ENCODE data around the gene MYO1E.
"Not testable (repeated sequence)": the region's sequence is repeated elsewhere in the genome, so short reads cannot be mapped to it uniquely, and the experiment has no call there.

Gene MYO1E

DNA sequence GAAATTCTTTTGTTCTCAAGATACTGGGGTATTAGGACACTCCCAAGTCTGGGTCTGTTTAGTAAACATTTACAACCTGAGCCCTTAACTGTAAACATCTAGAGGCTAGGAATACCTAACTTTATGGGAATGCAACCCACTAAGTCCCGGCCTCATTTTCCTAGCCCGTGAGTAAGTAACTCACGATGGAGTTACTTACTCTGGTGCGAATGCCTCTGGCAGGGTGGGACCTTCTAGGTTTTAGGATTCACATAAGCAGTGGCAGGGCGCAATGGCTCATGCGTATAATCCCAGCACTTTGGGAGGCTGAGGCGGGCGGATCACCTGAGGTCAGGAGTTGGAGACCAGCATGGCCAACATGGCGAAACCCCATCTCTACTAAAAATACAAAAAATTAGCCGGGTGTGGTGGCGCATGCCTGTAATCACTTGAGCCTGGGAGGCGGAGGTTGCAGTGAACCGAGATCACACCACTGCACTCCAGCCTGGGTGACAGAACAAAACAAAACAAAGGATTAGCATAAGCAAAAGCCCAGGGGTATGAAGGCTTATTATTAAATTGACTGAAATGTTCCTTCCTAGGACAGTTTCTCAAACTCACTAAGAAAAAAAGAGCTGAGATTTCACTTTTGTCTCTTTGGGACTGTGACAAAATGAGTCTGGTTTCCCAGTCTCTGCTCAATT lies 14.7 kb upstream of the MYO1E start:
- not testable (repeated sequence) for DNase-seq (ENCODE audit: low read depth)

DNA sequence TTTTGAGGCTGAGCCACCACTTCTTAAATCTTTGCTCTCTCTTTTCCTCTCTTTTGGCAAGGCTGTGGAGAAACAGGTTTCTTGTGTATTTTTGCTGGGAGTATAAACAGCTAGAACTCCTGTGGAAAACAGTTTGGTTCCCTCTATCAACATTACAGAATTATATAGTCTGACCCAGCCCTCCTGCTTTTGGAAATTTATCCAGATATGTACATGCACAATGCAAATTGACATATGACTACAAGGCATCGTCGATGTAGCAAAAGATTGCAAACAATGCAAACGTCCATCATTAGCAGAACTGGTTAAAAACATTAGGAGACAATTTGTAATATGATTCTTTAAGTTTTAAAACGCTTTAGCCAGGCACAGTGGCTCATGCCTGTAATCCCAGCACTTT lies 12.5 kb upstream of the MYO1E start:
- DNase-seq (ENCODE audit: low read depth) = no peak

DNA sequence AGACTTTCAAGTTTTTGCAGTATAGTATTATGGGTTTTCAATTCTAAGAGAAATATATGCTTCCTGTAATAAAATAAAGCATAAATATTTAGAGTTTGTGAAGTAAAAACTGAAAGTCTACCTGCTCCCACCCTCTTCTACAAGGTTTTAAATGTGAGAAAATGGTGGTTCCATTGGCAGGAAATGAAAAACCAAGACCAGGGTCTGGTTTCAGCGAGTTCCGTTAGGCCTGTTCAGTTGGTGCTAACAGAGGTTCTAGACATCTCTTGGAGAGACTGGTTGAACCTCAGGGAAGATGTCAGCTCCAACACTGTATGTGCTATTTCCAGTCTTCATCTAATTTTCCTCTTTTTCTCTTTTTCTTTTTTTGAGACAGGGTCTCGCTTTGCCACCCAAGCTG lies 11.8 kb upstream of the MYO1E start:
- DNase-seq (ENCODE audit: low read depth) = no peak

DNA sequence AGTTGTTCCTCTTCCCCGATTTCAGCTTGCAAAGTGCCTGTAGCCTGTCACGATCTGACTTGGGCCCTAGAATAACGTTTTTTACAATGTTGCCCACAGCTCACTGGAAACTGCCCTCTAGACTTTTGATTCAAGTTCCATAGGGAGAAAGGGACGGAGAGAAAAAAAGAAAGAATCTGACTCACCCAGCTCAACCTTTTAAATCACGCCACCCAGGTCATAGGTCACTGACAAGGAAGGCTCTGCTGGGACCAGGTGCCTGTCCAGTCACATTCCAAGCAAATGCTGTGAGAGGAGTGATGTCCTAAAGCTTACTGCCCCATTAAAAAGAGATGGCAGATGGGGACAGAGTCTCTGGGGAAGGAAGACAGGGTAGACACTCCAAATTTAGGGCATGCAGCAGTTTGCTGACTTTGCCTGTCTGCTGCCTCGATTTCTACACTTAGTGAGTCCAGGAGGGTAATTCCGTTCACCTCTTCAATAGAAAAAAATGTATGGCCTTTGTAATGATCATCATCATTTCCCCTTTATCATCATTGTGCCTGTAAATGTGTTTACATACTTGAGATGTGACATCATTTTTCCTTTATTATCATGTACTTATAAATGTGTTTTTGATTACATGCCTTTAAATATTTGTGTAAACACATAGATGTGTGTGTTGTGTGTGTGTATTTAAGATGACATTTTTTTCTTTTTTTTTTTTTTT lies 8.4 kb upstream of the MYO1E start:
- no peak for DNase-seq (ENCODE audit: low read depth)

DNA sequence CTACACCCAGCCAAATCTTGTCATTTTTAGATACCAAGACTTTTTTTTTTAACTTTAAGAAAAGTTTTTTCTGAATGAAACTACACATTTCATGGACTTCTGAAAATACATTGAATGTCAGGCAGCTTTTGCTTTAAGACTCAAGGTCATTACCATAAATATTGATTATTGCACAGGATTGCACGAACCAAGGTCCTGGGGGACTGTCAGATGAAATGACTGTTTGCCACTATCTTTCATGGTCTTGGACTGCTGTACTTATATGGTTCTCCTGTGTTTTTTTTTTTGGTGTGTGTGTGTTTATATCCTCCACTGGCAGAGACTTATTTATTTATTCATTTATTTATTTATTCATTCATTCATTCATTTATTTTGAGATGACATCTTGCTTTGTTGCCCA lies 6.9 kb upstream of the MYO1E start:
- no peak for DNase-seq (ENCODE audit: low read depth)

DNA sequence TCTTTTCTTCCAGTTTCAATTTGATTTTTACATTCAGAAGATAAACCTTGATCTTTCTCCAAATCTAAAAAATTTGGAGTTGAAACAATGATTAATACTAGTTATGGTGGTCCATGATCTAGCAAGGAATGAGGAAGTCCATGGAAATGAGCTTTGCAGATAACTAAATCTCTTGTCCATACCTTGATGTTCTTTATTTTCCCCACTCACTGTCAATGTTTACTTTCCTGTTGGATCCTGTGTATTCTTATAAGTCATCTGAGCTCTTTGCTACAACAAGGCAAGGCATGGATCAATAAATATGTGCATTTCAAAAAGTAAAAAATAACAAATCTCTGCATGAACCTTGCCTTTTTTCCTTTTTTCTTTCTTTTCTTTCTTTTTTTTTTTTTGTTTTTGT lies 6.2 kb upstream of the MYO1E start:
- DNase-seq (ENCODE audit: low read depth) = no peak

DNA sequence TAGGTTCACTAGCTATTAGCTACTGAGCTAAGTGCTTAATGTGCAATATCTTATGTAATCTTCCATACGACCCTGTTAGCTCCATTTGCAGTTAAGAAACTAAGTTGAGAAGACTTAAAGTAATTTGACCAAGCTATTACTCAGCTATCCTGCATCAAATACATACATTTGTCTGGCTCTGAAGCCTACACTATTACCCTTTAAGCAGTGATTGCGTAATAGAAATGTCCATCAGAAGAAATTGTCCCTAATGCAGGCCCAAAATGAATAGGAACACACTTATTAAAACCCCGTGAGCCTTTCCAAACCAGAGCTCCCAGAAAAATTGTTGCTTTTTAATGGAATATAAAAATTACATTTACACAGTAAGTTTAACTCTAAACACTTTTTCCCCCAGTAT lies 5.3 kb upstream of the MYO1E start:
- DNase-seq (ENCODE audit: low read depth) = no peak

DNA sequence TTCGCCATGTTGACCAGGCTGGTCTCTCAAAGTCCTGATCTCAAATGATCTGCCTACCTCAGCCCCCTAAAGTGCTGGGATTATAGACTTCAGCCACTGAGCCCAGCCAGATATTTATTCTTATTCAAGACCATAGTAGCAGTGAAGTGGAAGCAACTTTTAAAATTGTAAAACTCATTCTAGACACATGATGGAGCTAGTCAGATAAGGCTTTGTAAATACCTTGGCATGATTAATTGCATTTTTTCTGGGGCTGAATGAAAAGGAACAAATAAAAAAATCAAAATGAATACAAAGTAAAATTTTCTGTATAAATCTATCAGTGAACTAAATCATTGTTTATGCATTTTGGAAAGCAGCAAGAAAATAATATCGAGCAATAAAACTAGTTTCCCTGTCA lies 4.1 kb upstream of the MYO1E start:
- no peak for DNase-seq (ENCODE audit: low read depth)

DNA sequence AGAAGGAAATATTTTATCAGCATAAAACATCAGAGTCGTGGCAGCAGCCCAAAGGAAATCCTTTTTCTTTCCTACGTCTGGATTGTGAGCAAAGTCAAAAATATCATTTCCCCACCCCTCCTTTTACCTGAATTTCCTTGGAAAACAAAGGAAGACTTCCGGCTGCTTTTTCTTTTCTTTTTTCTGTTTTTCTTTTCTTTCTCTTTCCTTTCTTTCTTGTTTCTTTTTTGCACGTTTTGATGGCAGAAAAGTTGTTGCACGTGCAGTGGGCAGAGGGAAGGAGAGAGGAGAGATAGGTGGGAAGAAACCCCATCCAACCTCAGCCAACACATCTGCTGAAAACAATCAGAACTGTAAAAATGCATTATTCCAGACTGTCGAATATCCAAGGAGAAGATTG lies 544 bp upstream of the MYO1E start:
- DNase-seq (ENCODE audit: low read depth) = no peak

DNA sequence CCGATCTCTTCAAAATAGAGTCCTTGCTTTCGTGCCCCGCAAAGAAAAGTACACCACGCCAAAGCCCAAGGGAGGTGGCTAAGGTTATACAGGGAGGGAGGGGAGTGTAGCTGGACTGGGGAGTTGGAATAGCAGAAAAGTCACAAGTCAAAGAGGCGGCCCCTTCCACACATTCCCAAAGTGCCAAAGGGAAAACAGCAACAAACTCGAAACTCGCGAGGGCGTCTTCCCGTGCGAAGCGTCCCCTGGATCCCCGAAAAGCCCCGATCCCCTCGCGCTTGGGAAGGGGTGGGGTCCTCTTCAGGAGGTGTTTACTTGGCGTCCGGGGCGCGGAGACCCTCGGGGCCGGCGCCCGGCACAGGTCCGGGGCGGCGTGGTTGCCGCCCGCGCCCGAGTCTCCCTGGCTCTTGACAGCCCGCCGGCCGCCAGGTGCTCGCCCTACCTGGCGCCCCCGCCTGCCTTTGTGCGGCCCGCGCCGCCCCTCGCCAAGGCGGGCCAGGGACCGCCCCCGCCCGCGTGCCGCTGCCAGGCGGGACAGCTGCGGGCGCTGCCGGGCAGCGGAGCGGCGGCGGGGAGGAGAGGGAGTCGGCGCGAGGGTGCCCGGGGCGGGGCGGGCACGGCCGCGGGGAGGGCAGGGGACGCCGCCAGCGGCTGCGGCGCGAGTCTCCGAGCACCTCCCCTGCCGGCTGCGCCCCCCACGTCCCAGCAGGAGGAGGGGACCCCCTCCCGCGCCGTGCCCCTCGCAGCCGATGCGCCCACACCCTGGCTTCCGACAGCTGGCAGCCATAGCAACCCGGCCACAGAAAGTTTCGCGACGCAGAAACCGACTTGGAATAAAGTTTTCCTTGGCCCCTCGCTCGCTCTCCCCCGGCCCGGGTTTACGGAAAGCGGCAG lies 966 bp downstream of the MYO1E start:
- no peak for DNase-seq (ENCODE audit: low read depth)

DNA sequence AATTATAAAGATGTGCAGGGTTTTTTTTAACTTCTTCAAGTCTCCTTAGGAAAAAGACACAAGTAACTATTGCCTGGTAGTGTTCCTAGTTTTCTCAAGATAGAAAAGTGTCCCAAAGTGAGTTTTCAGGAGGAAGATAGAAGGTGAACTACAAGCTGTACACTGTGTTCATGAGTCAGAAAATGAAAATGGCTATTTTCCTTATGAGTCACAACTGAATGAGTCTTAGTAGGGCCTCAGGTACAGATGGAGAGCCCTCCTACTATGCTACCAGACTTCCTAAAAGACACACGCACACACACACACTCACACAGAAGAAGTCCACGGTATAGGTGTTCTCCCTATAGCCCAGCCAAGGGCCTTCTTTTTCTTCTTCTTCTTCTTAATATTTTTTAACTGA lies 3.1 kb downstream of the MYO1E start:
- no peak for DNase-seq (ENCODE audit: low read depth)

DNA sequence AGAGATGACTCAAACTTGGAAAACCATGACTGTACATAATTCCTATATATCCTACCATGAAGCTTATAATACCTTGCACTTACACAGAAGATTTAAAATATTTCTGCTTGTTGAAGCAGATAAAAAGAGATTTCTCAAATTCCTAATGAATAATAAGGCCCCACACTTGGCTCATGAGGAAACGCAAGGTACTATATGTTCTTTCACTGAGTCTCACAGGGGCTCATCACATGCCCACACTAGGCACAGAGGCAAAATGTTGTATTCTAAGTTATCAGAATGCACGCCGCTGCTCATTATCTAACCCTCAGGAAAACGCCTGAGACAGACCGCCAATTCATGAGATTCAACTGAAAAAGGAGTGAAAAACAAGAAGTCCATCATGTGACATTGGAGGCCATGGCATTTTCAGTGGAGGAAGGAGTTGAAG lies 5.6 kb downstream of the MYO1E start:
- DNase-seq (ENCODE audit: low read depth) = no peak

DNA sequence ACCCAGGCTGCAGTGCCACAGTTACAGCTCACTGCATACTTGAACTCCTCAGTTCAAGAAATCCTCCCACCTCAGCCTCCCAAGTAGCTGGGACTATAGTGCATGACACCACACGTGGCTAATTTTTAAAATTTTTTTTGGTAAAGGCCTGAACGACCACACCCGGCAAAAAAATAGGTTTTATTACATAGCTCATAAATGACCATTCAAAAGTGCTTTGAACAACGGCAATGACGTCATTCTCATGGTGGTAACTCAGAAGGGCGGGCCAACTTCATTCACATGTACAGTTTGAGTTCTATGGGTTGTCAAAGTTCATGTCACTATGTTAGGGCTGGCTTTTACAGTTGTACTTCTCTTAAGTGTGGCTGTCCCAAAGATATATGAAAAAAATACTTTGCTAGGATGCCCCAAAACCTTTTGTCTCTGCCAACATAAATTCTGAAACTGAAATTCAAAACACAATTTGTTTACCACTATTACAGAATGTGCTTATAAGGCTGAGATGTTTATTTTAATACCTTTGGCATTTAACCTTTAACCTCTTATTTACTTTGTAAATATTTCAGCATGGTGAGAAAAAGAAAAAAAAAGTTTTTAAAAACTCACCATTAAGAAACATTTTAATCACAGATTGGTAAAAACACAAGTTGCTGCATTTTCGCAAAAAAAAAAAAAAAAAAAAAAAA lies 6.2 kb downstream of the MYO1E start:
- DNase-seq (ENCODE audit: low read depth) = no peak

DNA sequence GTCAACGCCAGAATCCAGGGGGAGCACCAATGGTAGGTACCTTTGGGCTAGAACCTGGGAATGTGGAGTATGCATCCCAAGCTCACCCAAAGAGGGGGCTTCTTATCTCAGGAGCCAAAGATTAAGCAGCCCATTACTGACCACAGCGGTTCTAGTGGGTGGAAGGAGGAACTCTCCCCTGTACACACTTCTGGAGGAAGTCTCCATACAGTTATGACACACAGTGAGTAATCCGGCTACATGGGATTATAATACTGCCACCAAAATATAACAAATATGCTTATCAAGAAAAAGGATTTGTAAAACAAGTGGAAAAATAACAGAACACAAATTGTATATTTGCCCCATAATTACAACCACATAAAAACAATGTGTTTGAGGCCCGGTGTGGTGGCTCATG lies 8.4 kb downstream of the MYO1E start:
- no peak for DNase-seq (ENCODE audit: low read depth)

DNA sequence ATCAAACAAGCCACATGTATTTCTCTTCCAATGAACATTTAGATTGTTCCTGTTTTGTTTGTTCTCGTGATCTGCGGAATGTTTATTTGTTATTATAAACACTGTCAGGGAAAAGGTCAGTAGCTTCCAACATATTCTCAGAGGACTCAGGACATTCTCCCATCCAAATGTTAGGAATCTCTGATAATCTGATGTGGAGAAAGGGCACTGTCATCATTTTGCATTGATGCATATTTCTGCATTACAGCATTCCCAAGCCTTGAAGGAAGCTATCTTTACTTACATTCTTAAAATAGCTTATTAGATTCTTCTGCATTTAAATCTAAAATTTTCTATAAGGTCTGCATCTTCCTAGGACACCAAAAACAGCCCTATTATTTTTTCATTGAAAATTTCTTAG lies 10.3 kb downstream of the MYO1E start:
- DNase-seq (ENCODE audit: low read depth) = no peak

DNA sequence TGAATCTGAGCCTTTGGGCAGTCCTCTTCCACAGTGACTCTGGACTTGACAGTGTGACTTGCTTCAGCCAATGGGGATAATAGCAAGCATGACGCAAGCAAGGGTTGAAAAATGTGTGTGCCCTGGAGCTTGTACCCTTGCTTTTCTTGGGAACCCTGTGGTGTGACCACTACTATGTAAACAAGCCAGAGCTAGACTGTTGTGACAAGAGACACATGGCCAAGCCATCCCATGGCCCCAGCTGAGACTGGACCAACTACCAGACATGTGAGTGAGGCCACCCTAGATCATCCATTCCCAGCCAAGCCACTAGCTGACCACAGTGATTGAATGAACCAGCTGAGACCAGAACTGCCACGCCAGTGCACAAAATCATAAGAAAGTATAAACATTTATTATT lies 11.8 kb downstream of the MYO1E start:
- no peak for DNase-seq (ENCODE audit: low read depth)

DNA sequence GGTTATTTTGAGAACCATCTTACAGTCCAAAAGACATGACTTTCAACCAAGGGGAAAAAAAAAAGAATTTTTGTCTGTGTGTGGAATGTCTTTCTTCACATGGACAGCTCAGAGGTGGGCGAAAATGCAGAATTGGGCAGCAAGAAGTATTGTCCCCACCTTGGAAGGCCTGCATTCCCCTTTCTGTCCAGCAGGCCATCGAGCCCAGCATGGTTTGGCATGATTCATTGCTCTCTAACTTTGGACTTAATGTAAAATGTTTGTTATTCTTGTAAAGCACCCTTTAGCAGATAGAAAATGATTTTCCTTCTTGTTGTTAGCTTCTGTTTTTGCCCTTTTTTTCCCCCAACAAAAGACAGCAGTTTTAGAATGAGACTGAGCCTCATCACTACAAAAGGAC lies 12.4 kb downstream of the MYO1E start:
- no peak for DNase-seq (ENCODE audit: low read depth)

DNA sequence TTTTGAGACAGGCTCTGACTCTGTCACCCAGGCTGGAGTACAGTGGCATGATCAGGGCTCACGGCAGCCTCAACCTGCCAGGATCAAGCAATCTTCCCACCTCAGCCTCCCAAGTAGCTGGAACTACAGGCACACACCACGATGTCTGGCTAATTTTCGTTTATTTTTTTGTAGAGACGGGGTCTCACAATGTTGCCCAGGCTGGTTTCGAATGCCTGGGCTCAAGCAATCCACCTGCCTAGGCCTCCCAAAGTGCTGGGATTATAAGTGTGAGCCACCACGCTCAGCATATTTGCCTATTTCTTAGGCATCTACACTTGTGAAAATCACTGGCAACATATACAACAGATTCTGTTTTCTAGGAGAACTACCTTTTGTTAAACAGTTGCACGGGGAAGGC lies 16.9 kb downstream of the MYO1E start:
- DNase-seq (ENCODE audit: low read depth) = no peak

DNA sequence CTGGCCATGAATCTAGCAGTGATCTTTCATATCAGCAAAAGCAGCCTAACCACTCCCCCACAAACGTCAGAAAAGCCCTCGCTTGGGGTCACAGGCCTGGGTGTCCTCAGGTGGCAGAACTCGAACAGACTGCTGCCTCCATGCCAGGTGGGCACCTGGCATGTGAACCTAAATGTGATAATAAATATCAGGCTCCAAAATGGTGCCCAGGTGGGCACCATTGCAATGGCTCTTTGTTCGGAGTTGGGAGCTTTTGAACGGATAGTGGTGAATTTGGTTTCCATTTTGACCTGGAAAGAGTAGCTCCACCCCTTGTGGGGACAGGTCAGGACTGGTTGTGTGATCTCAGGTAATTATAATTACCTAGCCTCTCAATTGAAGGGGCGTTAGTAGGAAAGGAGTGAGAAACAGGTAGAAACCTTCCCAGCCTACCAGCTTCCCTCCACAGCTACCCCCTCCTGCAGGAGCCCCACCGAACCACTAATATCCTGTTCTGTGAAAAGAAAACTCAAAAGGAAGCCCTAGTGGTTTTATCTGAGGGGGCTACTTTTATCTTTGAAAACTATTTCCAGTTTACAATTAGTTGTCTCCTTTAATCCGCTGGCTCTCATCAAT lies 18.1 kb downstream of the MYO1E start:
- DNase-seq (ENCODE audit: low read depth) = no peak

DNA sequence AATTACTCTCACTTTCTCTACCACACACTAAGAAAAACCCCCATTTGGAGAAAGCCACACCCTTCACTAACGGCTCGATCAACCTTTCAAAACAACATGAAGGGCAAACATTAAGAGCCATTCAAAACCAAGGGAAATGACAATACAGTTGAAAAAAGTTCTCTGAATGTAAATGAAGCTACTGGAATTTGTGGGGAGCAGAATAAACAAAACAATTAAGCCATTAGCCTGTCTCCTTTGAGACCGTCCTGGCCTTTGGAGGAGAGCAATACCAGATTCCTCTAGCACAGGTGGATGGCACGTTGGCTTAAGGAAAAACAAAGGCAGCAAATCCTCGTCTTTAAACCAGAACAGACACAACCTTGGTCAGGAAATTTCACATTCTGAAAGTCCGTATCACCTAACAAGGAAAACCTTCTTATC lies 18.7 kb downstream of the MYO1E start:
- no peak for DNase-seq (ENCODE audit: low read depth)

DNA sequence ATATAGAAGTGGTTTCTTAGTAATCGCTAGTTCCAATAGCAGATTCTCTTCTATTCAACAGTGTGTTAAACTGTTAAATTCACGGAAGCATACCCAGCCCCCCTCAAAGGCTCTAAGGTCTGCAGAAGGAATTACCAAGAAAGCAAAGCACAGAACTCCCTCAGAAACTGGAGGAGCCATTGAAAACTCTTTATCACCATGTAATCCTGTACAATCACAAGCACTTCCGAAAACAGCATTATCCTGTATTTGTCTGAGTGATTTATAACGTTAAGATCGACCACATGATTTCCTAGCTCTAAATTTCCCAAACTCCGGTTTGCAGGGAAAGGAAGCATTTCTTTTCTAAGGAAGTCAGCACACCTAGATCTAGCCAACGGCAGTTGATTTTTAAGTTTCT lies 20.0 kb downstream of the MYO1E start:
- DNase-seq (ENCODE audit: low read depth) = no peak

DNA sequence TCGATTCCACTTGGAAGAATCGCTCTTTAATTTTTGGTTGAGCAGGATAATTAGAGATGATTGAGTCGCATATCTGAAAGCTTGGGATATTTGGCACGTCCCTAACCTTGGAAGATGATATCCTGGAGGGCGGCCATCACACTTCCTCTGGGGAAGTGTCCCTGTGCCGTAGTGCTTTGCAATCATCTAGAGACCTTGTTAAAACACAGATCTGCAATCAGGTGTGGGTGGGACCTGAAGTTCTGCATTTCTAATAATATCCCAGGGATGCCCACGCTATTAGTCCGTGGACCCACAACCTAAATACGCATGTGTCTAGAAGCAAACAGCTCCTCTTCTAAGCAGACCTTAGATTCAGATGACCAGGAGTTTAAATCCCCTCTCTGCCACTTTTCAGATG lies 20.5 kb downstream of the MYO1E start:
- DNase-seq (ENCODE audit: low read depth) = no peak

Measured in GM04504 (cell line).